Memory B cell (primary cell): ENCODE measurements around the gene AGFG1.

Source experiments
- ATAC-seq: fragments of 150-1000 bp; cut with Tn5 transposase; 2 replicates; pipeline ENCODE4 v1.10.0; 2021; ENCODE audit warnings: low read depth, mild to moderate bottlenecking, moderate library complexity
- DNase-seq, 2 donors: peaks; one replicate each; pipeline ENCODE4 v3.0.0; 2022; ENCODE audit warnings: low spot score in 2 of 2
- H3K27ac Mint-ChIP-seq: one replicate; pipeline ENCODE4 v1.8.0; 2022; ENCODE audit warnings: mild to moderate bottlenecking, moderate library complexity, mixed read lengths
- H3K27me3 Mint-ChIP-seq: one replicate; pipeline ENCODE4 v1.8.0; 2022; ENCODE audit warnings: mixed read lengths
- H3K36me3 Mint-ChIP-seq: one replicate; pipeline ENCODE4 v1.8.0; 2022; ENCODE audit warnings: mild to moderate bottlenecking, mixed read lengths
- H3K4me1 Mint-ChIP-seq: one replicate; pipeline ENCODE4 v1.8.0; 2022; ENCODE audit warnings: mixed read lengths
- H3K4me3 Mint-ChIP-seq: one replicate; pipeline ENCODE4 v1.8.0; 2022; ENCODE audit warnings: mild to moderate bottlenecking, moderate library complexity, mixed read lengths
- H3K9me3 Mint-ChIP-seq: one replicate; pipeline ENCODE4 v1.8.0; 2022; ENCODE audit warnings: mixed read lengths

The AGFG1 gene

GRCh38 chr2:227602358-227602757 is 130.4 kb downstream of the AGFG1 start:
- no peak overlapping the region for H3K27ac Mint-ChIP-seq
- H3K4me3 Mint-ChIP-seq, result no peak overlapping the region
- no peaks in the 10 kb centered on the region for H3K36me3 Mint-ChIP-seq
- ATAC-seq (no peak), DNase-seq (no peak)
- peaks cover 18% of the 10 kb centered on the region for H3K27me3 Mint-ChIP-seq
- no peaks in the 10 kb centered on the region for H3K4me1 Mint-ChIP-seq
- H3K9me3 Mint-ChIP-seq, result no peaks in the 10 kb centered on the region

GRCh38 chr2:227606476-227606875 is 134.5 kb downstream of the AGFG1 start:
- no peaks in the 10 kb centered on the region for H3K9me3 Mint-ChIP-seq
- ATAC-seq, result no peak
- peaks cover 12% of the 10 kb centered on the region for H3K27me3 Mint-ChIP-seq
- DNase-seq, result no peak
- no peak overlapping the region for H3K27ac Mint-ChIP-seq
- H3K4me1 Mint-ChIP-seq, result peaks cover 9% of the 10 kb centered on the region
- no peaks in the 10 kb centered on the region for H3K36me3 Mint-ChIP-seq
- H3K4me3 Mint-ChIP-seq, result no peak overlapping the region

GRCh38 chr2:227607941-227608340 is 136.0 kb downstream of the AGFG1 start:
- Mint-ChIP-seq H3K27ac (no peak overlapping the region), H3K4me3 (no peak overlapping the region), H3K9me3 (no peaks in the 10 kb centered on the region), H3K4me1 (peaks cover 9% of the 10 kb centered on the region), H3K27me3 (peaks cover 13% of the 10 kb centered on the region), H3K36me3 (no peaks in the 10 kb centered on the region)
- DNase-seq (no peak), ATAC-seq (no peak)

GRCh38 chr2:227608561-227609338 is 136.8 kb downstream of the AGFG1 start:
- DNase-seq (peak; percentile 26 to 38), ATAC-seq (peak; percentile 93)
- H3K27me3 Mint-ChIP-seq, result peaks cover 13% of the 10 kb centered on the region
- H3K27ac Mint-ChIP-seq, result peak overlapping the region; percentile 81
- H3K4me3 Mint-ChIP-seq, result no peak overlapping the region
- H3K36me3 Mint-ChIP-seq, result no peaks in the 10 kb centered on the region
- H3K9me3 Mint-ChIP-seq, result no peaks in the 10 kb centered on the region
- H3K4me1 Mint-ChIP-seq, result peaks cover 9% of the 10 kb centered on the region

- Mint-ChIP-seq H3K36me3 (no peaks in the 10 kb centered on the region), H3K27me3 (peaks cover 11% of the 10 kb centered on the region), H3K4me3 (no peak overlapping the region), H3K27ac (no peak overlapping the region), H3K4me1 (peaks cover 9% of the 10 kb centered on the region), H3K9me3 (no peaks in the 10 kb centered on the region)
- ATAC-seq, result no peak
- DNase-seq, result no peak
Measured at GRCh38 chr2:227610123-227610522, 138.2 kb downstream of the AGFG1 start.
